Activated CD8-positive, alpha-beta memory T cell treated with anti-CD3 and anti-CD28 coated beads for 4 hours (primary cell): Measurements from ENCODE around the gene ROBO4.

ENCODE experiments used
- DNase-seq, 2 donors: peaks; one replicate each; pipeline ENCODE4 v3.0.0-alpha.2; 2020; ENCODE audit warnings: low read depth in 2 of 2

The ROBO4 gene

DNA sequence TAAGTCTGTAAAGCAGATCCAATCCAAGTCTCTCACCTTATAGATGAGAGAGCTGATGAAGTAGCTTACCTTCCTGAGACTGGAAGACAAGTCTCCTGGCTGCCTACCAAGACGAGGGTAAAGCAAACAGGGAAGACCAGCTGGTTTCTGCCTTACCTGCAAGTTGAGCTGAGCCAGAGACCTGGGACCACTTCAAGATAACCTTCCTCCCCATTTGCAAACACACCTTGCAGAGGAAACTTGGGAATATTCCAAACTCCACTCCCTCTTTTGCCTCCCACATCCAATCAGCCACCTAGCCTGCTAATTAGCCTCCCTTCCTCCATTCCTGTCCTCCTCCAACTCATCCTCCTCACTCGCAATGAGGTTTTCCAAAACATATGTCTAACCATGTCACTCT lies 55.8 kb downstream of the ROBO4 start:
- DNase-seq: no peak

DNA sequence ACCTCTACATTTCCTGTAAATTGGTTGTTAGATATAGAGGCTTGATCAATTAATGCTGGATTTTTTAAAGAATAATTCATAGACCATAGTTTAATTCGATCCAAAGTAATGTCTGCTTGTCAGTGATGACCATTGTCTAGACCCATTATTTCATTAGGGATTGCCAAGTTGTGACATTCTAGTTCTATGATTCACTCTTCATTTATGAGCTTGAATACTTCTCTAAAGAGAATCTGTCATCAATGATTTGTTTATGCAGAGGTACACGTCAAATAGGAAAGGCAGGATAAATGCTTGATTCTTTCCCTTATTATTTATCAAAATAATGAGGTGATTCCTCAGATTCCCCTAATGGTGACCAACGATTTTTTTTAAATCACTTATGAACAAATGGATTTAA lies 56.5 kb downstream of the ROBO4 start:
- DNase-seq: no peak

DNA sequence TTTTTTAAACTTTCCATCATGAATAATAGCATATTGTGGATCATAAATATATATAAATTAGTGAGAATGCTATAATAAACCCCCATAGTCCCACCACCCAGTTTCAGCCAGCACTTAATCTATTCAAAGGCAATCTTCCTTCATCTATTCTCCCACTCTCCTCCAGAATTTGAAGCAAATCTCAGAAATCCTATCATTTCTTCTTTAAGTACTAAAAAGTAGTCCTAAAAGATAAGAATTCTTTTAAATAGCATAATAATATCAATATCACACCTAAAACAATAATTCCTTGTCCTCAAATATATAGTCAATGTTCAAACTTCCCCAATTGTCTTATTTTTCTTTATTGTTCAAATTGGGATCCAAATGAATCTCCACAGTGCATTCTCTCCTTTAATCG lies 57.0 kb downstream of the ROBO4 start:
- DNase-seq: no peak

DNA sequence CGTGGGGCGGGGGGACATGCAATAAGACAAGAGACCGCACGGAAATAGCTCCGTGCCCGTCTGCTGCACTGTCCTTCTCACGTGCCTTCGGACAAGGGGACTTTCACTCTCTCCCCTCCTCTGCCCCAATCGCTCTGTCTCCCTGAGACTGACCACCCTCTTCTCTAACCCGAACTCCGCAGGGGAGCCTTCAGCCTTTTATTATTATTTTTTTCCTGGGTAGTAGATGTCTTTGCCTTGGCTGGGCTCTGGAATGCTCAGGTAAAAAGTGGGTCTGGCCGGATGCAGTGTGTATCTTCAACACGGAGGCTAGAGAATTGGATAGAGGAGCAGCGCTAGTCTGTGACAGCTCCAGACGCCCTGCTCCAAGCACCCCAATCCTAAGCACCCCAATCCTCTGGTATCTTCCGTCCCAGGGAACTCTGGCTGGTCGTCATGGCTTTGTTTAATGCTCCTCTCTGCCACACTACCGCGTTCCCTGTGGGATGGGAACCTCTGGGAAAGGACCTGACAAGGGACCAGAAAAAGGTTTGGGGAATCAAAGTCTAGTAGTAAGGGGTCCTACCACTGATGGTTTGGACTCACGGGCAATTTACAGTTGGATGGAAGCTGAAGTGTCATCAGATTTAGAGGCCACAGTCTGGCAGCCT lies 57.6 kb downstream of the ROBO4 start:
- no peak for DNase-seq

DNA sequence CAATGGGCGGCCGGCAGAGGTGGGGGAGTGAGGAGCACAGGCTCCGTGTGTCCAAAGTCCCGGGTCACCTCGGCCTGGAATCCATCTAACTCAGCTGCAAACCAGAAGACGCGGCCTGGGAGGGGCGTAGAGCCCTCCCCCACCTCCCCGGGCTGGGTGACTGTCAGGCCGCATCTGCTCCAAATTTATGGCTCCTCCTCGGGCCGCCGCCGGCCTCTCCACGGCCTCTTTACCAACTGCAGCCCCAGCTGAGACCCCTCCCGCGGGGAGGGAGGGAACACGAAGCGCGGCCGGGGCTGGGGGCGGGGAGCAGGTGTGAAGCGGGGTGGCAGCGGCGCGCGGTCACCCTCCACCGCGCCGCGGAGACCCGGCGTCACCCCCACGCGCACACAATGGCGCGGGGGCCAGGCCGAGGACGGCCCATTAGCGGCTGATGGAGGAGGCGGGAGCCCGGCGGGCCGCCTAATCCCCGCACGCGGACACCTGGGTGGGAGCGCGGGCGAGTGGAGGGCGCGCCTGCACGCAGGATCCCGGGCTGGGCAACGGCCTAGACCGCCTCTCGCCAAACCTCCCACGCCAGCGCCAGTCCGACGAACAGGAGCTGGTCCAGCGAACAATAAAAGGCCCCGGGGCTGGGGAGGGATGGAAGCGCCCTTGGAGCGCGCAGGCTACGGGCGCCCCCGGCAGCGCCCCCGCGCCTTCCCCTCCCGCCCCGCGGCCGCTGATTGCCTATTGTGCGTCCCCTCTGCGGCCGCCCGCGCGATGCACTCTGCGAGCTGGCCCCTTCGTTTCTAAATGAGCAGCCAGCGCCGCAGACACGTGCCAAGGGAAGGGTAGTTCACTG lies 58.3 kb downstream of the ROBO4 start:
- DNase-seq: no peak

DNA sequence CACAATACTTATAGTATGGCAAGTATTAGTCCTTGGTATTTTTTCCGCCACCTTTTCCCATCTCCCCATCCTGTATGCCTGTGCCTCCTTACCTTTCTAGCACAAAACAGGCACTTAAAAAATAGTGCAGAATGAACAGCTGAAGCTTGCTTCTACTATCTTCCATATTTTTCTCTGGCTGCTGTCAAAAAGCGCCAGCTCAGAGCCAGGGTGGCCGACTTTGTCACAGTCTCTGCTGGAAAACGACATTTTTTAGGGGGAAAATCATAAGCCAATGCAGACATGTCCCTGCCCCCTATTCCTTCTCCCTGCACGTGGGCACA lies 58.9 kb downstream of the ROBO4 start:
- no peak for DNase-seq

DNA sequence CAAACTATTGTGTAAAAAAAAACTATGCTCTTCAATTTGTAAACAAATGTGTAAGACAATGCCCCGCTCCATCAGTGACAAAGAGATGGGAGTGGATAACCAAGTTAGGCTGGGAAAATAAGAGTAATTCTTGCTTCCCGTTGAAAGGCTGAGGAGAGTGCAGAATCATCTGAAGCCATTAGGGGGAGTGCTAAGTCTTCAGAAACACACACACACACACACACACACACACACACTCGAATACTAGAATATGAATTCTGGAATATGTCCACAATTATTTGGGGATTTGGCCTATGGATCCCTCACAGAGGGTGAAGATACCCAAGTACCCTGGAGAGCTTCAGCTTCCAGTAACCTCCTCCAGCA lies 60.2 kb downstream of the ROBO4 start:
- DNase-seq: no peak

DNA sequence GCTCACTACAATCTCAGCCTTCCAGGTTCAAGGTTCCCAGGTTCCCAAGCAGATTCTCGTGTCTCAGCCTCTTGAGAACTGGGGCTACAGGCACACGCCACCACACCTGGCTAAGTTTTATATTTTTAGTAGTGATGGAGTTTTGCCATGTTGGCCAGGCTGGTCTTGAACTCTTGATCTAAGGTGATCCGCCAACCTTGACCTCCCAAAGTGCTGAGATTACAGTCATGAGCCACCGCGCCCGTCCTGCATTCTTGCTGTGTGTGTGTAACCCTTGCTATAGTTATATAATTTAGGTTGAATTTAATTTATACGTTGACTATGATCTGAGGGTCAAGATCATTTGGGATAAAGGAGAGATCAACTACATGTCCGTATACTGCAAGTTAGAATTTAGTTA lies 61.7 kb downstream of the ROBO4 start:
- DNase-seq: no peak

DNA sequence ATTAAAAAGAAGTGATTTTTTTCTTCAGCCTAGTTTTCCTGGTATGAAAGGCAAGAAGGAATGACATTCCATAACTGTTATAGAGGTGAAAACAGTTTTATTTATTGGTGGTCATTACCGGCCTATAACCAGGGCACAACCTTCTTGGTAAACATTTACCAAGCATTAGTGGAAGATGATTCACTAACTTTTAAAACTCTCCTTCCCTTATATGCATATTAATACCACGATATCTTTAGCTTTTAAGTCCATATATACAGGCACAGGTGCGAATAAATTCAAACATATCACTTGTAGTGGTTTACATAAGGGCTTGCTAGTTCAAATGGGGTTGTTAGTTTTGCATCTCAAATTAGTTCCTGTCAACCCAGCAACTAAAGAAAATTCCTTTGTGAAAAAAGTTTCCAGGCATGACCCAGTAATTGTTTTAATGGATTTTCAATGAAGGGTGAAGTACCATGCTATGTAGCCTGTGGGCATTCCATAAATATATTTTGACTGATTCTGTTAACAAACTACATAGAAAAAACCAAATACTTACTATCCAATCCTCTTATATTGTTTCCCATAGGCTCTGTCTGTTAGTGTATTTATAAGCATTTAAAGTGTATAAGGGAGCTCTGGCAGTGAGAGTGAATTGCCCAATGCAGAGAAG lies 63.0 kb downstream of the ROBO4 start:
- DNase-seq: no peak
